Activated CD4-positive, CD25-positive, alpha-beta regulatory T cell treated with anti-CD3 and anti-CD28 coated beads, Interleukin-2, amount 50 U/mL, for 24 hours (primary cell): ENCODE data around the gene TCHP.
"Not testable (repeated sequence)": the region's sequence is repeated elsewhere in the genome, so short reads cannot be mapped to it uniquely, and the experiment has no call there.

Experiments
- ATAC-seq, 2 donors: fragments of 150-1000 bp; cut with Tn5 transposase; one replicate each; pipeline ENCODE4 v1.10.0; 2021; ENCODE audit warnings: mild to moderate bottlenecking in 1 of 2, moderate library complexity in 1 of 2

TCHP gene

DNA sequence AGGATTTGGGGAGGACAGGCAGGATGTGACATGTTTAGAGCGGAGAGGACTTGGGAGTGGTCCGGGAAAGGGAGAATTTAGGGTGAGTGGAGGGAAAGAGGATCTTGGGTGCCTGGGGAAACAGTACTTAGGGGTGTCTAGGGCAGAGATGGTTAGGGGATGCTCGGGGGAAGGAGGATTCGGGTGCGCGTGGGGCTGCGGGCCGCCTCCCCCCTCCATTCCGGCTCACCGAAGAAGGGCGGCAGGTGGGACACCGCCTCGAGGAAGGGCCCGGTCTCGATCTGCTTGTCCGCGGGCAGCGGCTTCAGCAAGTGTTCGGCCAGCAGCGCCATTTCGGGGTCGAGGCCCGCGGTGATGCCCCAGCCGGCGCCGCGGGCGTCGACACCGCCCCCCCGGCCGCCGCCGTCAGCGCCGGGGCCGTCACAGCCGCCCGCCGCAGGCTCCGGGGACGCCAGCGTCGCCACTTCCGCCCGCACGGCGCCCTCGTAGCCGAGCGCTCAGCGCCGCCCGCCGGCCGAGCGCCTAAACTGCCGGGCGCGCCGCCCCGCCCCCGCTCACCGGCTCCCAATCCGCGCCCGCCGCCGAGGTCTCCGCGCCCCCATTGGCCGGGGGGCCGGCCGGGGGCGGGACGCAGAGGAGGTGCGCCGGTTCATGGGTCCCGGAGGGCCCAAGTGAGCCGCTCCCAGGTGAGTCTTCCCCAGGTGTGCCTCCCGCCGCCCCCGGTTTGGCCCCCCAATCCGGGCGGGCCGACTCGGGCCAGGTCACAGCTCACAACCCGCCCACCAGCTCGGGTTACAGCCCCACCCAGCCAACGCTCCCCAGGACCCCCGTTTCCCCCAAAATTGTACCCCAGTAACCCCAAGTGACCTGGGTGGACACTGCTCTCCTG is 19.8 kb upstream of the TCHP start, which contains the start of gene GLTP:
Gene GLTP, minus strand, starts transcription at position 499 of the 889 bp plus-strand sequence. Its CDS starts 167 bp downstream, at position 332.
- ATAC-seq, result peak; percentile 96 to 97

DNA sequence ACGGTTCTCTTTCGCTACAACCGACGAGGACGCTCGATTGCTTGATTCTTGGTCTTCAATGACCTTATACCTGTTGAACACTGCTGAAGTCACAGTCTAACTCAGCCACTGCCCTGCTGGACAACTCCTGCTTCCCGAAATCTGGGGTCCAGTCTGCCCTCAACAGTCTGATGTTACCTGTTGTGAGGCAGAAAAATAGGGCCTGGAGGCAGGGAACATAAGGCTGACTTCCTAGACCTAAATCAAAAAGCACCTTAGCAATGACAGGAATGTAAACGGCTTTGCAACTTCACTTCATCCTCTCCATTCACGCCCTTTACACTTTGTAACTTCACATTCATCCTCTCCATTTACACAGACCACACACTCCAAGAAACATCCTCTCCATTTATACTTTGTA is 19.1 kb upstream of the TCHP start:
- ATAC-seq, result no peak

DNA sequence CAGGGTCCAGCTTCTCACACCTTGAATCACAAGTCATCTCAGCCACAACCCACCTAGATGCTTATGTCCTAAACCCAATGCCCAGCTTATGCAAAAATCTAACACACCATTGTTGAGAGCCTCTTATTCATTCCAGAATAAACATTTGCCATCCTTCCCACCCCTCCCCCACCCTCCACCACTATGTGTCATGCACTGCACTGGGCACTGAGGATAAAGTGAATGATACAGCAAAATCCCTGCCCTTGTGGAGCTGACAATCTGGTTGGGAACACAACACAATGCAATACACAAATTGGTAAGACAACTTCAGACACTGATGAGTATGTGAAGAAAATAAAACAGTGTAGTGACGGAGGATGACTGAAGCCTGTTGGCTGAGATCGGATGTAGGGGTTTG is 18.3 kb upstream of the TCHP start:
- ATAC-seq, result no peak

DNA sequence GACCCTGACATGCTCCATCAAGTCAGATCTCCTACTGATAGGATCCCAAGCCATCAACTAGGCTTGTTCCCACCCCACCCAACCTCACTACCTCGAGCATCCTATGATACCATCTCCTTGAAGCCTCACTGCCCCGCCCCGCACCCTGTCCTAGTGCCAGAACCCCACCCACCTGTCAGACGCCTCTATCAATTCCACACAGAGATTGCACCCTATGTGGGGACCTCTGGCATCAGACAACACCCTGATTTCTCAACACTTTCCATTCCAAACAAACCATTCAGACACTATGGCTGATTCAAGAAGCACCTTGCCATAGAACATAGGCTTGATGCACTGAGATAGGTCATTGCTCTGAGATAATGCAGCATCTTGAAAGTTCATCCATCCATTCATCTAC is 16.6 kb upstream of the TCHP start:
- ATAC-seq, result no peak

DNA sequence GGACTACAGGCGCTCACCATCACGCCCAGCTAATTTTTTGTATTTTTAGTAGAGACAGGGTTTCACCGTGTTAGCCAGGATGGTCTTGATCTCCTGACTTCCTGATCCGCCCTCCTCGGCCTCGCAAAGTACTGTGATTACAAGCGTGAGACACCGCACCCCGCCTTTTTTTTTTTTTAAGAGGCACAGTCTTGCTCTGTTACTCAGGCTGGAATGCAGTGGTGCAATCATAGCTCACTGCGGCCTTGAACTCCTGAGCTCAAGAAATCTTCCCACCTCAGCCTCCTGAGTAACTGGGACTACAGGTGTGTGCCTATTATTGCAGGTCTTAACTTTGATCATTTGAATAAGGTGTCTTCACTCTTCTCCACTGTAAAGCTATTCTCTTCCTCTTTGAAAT is 14.5 kb upstream of the TCHP start:
- ATAC-seq, result no peak

DNA sequence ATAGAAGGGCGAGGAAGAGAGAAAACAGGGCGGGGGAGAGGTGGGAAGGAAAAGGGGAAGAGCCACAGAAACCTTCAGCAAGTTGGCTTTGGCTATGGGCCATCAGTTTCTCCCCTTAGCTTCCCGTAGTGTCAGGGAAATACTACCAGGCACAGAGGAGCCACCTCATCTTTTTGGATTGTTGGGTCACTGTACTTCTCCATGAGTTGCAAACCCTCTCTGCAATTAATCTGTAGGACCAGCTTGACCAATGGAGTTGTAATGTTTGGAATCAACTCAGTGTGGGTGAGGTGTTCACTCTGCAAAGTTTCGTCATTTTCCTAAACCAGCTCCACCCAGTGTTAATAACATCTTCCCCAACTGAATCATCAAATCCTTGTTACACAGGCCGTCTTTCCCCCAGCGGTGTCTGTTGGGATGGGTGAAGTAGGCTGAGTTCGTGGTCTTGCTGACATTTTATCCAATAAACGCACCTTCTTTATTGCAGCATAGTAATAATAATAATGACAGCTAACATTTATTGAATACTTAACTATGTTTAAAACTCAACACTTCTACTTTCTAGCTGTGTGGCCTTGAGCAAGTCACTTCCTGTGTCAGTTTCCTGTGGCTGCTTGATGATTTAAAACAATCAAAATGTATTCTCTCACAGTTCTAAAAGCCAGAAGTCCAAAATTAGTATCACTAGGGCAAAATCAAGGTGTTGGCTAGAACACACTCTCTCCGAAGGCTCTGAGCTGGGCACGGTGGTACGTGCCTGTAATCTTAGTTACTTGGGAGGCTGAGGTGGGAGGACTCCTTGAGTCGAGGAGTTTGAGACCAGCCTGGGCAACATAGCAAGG is 11.7 kb upstream of the TCHP start:
- ATAC-seq, result peak; percentile 90 to 92

DNA sequence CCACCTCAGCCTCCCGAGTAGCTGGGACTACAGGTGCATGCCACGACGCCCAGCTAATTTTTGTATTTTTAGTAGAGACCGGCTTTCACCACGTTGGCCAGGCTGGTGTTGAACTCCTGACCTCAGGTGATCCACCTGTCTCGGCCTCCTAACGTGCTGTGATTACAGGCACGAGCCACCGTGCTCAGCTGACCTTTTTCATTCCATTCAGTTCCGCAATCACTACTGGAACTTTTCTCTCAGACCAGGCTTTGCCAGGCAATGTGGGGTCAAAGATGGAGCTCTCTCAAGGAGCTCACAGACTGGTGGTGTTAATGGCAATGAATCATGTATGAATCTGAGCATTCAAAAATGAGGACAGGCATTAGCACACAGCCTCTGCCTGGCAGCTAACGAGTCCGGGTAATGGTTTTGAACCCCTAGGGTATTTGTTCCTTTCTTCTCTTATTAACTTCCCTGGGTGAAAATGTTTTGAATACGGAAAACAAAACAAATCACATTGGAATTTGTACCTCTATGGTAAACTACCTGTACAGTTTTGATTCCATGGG is 9.4 kb upstream of the TCHP start:
- no peak for ATAC-seq

DNA sequence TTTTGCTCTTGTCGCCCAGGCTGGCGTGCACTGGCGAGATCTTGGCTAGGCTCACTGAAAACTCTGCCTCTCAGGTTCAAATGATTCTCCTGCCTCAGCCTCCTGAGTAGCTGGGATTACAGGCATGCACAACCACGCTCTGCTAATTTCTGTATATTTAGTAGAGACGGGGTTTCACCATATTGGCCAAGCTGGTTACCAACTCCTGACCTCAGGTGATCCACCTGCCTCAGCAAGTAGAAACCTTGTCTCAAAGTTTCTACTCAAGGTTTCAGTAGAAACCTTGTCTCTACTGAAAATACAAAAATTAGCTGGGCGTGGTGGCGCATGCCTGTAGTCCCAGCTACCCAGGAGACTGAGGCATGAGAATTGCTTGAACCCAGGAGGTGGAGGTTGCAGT is 8.3 kb upstream of the TCHP start:
- not testable (repeated sequence) for ATAC-seq

DNA sequence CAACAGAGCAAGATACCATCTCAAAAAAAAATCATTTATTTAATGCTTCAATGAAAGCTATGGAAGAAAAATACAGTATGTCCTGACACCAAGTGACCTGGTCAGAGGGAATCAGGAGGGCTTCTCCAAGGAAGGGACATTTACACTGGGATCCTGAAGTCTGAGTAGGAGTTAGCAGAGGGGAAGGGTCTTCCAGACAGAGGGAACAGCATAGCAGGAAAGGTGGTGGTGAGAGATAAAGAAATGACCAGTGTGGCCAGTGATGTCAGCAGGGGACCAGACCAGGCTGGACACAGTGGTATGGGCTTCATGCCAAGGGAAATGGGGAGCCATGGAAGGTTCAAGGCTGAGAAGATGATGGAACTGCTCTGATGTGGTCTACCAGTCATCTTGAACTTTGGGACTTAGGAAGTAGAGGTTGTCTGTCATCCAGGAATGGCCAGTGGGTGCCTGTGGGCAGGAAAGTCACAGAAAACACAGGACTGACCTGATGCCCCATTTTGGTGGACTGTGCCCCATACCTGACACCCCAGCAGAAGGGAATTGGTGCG is 7.8 kb upstream of the TCHP start:
- no peak for ATAC-seq

DNA sequence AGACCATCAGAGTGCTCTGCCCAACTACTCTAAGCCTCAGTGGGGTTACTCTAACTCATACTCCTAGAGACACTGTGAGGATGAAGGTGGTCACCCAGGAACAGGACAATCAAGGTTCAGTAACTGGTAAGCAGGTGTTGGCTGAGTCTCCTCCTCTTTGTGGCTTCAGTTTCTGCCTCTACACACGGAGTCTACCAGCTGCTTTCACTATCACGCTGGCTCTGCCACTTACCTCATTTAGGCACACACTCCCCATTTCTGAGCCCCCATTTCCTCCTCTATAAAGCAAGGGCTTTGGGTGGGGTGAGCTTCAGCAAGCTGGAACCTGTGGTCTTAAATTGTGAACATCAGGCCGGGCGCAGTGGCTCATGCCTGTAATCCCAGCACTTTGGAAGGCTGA is 7.3 kb upstream of the TCHP start:
- ATAC-seq, result peak; percentile 25 to 31

DNA sequence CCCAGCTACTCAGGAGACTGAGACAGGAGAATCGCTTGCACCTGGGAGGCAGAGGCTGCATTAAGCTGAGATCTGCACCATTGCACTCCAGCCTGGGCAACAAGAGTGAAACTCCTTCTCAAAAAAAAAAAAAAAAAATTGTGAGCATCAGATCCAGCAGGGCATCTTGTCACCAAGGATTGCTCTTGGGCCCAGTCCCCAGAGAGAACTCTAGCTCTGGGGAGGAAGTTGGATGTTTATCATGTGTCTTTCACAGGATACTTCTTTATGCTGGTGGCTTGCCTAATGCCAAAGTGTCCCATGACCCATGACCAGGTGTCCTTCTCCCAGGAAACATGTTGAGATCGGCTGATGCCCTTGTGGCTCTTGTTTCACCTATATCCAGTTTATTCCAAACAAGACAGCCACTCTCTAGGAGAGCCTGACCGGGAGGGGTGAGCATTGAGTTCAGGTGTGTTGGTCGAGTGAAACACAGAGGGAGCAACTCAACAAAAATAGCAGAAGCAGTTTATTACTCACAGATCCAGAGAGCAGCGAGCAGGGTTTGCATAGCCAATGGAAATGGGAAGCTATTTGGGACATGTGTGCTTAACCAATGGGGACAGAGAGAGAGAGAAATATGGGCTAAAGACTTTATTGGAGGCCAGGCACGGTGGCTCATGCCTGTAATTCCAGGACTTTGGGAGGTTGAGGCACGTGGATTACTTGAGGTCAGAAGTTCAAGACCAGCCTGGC is 6.6 kb upstream of the TCHP start:
- ATAC-seq, result no peak

DNA sequence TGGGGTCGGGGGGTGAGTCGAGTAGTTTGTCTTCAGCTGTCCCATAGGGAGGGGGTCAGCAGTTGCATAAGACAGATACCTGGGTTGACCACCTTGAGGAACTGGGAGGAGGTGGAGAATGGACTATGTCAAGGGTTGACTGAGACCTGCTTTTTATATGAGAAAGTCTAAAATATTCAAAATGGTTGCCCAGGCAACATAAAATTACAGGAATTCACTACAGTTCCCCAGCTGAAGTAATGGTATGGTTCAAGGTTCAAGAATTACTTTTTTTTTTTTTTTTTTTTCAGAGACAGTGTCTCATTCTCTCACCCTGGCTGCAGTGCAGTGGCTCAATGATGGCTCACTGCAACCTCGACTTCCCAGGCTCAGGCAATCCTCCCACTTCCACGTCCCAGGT is 5.1 kb upstream of the TCHP start:
- ATAC-seq, result no peak

DNA sequence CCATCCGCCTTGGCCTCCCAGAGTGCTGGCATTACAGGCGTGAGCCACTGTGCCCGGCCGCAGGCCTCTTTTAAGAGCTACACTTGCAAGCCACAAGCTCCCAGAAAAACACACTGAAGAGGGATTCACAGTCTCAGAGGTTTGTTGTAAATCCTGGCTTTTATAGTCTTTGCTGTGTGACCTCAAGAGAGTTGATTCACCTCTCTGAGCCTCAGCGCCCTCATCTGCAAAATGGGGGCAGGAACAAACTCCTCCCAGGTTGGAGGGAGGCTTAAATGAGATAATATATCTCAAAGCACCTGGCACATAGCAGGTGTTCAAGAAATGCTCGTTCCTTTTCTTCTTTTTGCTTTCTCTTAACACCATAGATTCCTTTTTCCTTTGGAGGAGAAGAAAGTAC is 3.9 kb upstream of the TCHP start:
- no peak for ATAC-seq

DNA sequence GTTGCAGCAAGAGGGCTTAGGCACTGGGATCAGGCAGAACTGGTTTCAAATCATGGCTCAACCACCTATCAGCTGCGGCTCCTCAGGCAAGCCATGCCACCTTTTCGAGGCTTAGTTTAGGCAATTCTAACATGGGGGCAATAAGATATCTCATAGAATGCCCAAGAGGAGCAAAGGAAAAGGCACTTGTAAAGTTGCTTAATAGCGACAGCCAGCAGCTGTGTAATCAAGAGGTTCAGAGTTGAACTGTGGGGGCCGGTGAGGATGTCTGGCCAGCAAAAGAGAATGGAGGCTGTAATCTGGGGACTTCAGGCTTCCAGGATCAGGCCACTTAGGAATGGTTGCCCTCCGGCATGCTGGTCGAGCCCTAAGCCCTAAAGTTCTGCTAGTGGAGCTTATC is 3.0 kb upstream of the TCHP start:
- no peak for ATAC-seq

DNA sequence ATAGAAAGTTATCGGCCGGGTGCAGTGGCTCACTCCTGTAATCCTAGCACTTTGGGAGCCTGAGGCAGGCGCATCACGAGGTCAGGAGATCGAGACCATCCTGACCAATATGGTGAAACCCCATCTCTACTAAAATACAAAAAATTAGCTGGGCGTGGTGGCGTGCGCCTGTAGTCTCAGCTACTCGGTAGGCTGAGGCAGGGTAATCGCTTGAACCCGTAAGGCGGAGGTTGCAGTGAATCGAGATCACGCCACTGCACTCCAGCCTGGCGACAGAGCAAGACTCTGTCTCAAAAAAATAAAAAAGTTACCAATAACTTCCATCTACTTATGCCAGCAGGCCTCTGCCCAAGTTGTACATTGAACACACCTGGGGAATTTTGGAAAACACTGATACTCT is 729 bp upstream of the TCHP start:
- ATAC-seq, result not testable (repeated sequence)

DNA sequence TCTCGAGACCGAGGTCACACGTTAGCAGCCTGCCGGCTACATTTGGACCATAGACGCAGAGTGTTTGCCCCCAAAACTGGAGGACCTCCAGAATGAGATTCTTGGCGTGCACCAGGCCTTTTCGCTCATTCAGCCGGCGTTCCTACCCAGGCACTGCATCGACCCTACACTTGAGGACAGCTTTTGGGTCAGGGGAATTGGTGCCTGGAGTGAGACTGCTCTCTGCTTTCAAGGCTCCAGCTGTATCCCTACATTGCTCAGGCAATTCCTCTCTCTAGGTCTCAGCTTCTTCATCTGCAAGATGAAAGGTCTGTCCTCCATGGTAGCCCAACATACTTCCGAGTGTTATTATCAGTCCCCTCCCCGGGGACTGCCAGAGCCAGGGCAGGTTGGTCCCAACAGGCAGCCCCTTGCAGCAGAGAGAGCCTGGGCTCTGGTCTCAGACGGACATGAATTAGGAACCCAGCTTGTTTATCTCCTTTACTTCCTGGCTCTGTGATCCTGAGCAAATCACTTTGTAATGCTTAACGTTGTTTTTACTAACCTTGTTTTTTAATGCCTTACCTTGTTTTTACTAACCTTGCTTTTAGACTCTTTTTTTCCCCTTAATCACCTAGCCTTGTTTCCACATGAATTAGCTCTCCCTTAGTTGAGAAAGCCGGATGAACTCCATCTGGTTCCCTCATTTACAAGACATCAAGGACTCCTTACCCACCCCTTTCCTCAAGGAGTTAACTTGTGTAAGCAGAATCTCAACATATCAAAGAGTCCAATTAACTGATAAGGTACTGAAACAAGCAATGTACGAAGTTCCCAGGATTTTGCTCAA is 892 bp downstream of the TCHP start:
- ATAC-seq, result peak; percentile 5 to 14

DNA sequence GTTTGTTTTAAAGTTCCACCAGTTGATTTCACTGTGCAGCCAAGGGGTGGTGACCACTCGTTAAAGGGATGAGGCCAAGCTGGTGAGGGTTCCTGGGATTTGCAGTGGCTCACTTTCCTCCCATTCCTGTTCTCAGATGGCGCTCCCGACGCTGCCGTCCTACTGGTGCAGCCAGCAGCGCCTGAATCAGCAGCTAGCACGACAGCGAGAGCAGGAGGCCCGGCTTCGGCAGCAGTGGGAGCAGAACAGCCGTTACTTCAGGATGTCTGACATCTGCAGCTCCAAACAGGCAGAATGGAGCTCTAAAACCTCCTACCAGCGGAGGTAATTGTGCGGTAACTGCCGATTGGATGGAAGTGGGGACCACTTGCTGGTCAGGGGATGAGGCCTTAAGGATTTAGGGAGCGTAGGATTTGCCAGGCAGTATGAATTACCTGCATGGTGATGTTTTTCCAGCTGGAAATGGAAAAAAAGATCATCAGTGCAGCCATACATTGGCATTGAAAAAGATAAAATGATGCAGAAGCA is 2.9 kb downstream of the TCHP start:
- ATAC-seq, result no peak

DNA sequence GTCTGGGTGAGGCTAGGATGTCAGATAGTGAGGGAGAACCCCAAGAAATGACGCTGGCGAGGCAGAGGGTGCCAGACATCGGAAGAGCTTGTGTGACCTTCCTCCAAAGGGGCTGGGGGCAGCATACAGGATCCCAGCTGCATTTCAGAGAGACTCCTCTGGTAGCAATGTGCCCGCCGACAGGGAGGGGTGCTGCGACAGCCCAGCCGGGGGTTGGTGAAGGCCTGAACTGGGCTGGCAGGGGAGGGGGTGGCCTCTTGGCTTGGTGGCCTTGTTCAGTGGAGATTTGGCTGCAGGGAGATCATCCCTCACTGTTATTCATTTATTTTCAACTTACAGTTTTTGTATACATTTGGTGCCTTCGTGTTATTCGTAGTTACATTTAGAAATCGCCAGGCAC is 5.2 kb downstream of the TCHP start:
- no peak for ATAC-seq

DNA sequence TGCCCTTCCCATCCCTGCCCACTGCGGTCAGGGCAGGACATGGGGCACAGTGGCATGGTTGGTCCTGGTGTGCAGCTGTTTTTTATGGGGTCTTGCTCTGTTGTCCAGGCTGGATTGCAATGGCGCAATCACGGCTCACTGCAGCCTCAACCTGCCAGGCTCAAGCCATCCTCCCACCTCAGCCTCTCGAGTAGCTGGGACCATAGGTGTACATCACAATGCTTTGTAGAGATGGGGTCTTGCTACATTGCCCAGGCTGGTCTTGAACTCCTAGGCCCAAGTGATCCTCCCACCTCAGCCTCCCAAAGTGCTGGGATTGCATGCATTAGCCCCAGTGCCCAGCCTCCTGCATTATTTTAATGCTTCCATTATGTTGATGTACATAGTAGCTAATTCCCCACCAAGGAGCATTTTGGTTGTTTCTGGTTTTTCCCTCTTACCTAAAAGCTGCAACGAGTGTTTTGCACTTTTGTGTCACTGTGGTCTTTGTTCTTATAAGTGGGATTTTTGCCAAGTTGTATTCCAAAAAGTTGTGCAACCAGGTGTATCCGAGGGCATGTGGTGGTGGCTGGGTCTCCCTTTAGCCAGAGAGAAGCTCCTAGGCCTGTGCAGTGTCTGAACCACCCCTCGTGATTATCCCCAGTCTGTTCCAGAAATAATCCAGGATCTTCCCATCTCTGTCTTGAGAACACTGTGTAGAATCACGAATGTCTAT is 10.3 kb downstream of the TCHP start:
- no peak for ATAC-seq

DNA sequence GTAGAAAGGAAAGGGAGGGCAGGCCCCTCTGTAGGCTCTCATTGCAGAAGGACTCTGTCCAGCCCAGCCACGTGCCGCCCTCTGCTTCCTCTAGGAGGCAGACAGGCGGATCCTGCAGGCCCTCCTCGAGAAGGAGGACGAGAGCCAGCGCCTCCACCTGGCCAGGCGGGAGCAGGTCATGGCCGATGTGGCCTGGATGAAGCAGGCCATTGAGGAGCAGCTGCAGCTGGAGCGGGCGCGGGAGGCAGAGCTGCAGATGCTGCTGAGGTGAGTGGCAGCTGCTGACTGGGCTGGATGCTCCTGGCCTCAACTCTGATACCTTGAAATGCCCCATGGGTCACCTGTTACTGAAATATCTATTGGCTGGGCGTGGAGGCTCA is 10.9 kb downstream of the TCHP start:
- peak in 1 of 2 donors; percentile 27 for ATAC-seq

DNA sequence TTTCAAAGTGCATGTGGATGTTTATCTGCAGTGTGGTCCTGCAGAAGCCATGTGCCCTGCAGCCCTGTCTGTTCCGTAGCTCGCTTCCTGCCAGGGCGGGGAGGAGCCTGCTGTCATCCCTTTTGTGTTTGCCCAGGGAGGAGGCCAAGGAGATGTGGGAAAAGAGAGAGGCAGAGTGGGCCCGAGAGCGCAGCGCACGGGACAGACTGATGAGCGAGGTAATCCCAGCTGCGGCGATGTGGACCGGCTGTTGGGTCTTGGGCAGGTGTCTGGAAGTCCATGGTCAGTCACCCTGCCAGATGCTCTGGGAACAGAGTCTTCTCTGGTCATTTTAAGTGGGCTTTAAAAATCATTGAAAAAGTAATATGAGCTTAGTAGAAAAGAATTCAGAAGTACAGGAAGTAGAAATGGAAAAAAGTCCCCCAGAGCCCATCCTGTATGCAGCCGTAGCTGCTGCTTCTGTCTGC is 12.8 kb downstream of the TCHP start:
- no peak for ATAC-seq
